ENCODE results near the gene NMU. TPM values are rescaled to one million over a fixed set of nuclear protein-coding genes. Genes with fewer than 3 reads are reported as not detected.
"Not testable (repeated sequence)": the region's sequence is repeated elsewhere in the genome, so short reads cannot be mapped to it uniquely, and the experiment has no call there.

Gene NMU
- total and polyA plus RNA-seq, 12 donors, result not detected

- no peak overlapping the region for H3K27ac ChIP-seq
- TF ChIP-seq, protein P1, sequence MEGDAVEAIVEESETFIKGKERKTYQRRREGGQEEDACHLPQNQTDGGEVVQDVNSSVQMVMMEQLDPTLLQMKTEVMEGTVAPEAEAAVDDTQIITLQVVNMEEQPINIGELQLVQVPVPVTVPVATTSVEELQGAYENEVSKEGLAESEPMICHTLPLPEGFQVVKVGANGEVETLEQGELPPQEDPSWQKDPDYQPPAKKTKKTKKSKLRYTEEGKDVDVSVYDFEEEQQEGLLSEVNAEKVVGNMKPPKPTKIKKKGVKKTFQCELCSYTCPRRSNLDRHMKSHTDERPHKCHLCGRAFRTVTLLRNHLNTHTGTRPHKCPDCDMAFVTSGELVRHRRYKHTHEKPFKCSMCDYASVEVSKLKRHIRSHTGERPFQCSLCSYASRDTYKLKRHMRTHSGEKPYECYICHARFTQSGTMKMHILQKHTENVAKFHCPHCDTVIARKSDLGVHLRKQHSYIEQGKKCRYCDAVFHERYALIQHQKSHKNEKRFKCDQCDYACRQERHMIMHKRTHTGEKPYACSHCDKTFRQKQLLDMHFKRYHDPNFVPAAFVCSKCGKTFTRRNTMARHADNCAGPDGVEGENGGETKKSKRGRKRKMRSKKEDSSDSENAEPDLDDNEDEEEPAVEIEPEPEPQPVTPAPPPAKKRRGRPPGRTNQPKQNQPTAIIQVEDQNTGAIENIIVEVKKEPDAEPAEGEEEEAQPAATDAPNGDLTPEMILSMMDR (IDR thresholded peaks at IDR 0.05), result no peak
- no peaks in the 10 kb centered on the region for H3K4me1 ChIP-seq
- no peaks in the 10 kb centered on the region for H3K36me3 ChIP-seq
- peaks cover 0 to 12% (median 5%) of the 10 kb centered on the region in 11 donors for H3K9me3 ChIP-seq
- no peak overlapping the region for H3K4me3 ChIP-seq
- no peaks in the 10 kb centered on the region for H3K27me3 ChIP-seq
- DNase-seq, result no peak
- intact Hi-C loops (cut with DNase I), result no loop called here
- no peak for ATAC-seq
These were observed 35.5 kb downstream of the NMU start for GRCh38 chr4:55600640-55601039.

DNA sequence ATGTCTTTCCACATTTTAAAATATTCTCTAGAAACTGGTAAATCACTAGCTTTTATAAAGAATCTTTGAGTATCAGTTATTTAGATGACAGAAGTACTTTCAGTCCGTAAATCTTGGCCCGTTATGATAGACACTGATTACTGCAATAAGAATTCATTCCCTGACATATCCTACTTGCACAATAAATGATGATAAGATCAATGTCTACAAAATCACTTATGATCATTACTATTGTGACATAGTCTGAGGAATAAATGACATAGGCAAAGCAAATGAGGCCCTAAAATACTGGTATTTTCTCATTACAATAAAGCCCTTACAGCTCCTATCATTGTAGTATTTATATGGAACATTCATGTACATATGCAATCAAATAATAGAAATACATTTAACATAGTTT, 37.5 kb downstream of the NMU start:
- ATAC-seq (no peak), DNase-seq (no peak)
- H3K27me3 ChIP-seq, result no peaks in the 10 kb centered on the region
- no peaks in the 10 kb centered on the region for H3K4me1 ChIP-seq
- H3K4me3 ChIP-seq, result no peak overlapping the region
- H3K27ac ChIP-seq, result no peak overlapping the region
- intact Hi-C loops (cut with DNase I), result no loop called here
- H3K9me3 ChIP-seq, result peaks cover 0 to 12% (median 5%) of the 10 kb centered on the region in 11 donors
- 91 to 96% methylated on average over 2 of the region's 2 CpGs for WGBS, 2 donors
- no peaks in the 10 kb centered on the region for H3K36me3 ChIP-seq
- TF ChIP-seq, protein P1 (IDR thresholded peaks at IDR 0.05), result no peak

DNA sequence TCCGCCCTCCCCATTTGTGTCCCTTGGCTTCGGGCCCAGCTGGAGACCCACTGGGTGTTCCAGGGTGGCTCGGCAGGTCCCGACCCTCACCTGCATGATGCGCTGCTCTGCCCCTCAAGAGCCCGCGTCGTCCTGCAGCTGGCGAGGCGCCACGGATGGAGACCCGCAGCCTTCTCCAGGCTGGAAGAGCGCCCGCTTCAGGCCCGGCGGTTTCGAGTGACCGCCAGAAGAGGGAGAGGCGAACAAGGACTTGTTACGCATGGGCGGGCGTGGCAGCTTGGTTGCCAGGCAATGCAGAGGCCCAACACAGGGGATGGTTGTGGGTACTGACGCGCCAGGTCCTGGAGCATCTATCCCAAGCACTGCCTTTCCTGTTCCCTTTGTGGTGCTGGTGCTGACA, 44.1 kb downstream of the NMU start, which contains the start of gene PDCL2:
Gene PDCL2 (minus strand): TSS at position 232 of the 400 bp plus-strand sequence. CDS start 136 bp downstream, at position 96.
- DNase-seq, result no peak
- Histone ChIP-seq H3K9me3 (peaks cover 0 to 21% (median 0%) of the 10 kb centered on the region in 11 donors), H3K27me3 (no peaks in the 10 kb centered on the region), H3K4me3 (no peak within 1 kb of the TSS), H3K36me3 (no peaks in the 10 kb centered on the region), H3K4me1 (no peaks in the 10 kb centered on the region), H3K27ac (no peak within 1 kb of the TSS)
- WGBS, 2 donors, result 89 to 91% methylated on average over 24 of the region's 24 CpGs
- ATAC-seq, result no peak
- intact Hi-C loops (cut with DNase I), result no loop called here
- TF ChIP-seq, protein P1 (IDR thresholded peaks at IDR 0.05), result no peak

DNA sequence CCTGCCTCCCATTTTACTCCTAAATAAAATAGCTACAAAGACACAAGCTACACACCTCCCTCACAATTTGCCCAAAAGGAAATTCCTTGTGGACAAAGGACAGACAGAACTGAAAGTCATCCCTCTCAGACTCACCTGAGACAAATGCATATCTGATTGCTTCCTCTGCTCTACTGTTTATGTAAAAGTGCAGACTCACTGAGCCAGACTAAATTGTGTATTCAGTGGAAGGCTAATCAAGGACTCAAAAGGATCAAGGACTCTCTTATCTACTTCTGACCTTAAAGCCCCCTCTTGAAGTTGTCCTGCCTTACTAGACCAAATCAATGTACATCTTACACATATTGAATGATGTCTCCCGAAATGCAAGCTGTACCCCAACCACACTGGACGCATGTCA, 47.9 kb downstream of the NMU start:
- intact Hi-C loops (cut with DNase I), result no loop called here

GRCh38 chr4:55582773-55583172, 53.3 kb downstream of the NMU start:
- H3K36me3 ChIP-seq; H3K4me1 ChIP-seq; intact Hi-C loops (cut with DNase I); H3K27ac ChIP-seq; H3K27me3 ChIP-seq; DNase-seq; H3K4me3 ChIP-seq; ATAC-seq: not testable (repeated sequence)
- 86 to 100% methylated on average over 1 to 2 of the region's 2 CpGs for WGBS, 2 donors
- H3K9me3 ChIP-seq, result peaks cover 0 to 19% (median under 1%) of the 10 kb centered on the region in 11 donors

More for the DNA sequence above, 47.9 kb downstream of the NMU start:
- DNase-seq (no peak), ATAC-seq (no peak)
- Histone ChIP-seq H3K4me3 (no peak overlapping the region), H3K27ac (no peak overlapping the region), H3K4me1 (no peaks in the 10 kb centered on the region), H3K9me3 (peaks cover 0 to 29% (median 0%) of the 10 kb centered on the region in 11 donors), H3K27me3 (no peaks in the 10 kb centered on the region), H3K36me3 (no peaks in the 10 kb centered on the region)
- 77 to 91% methylated on average over 2 of the region's 2 CpGs for WGBS, 2 donors
- TF ChIP-seq, protein P1 (IDR thresholded peaks at IDR 0.05), result no peak
